Testis (tissue), 3 donors: ENCODE measurements around the gene FILIP1. TPM values are rescaled to one million over a fixed set of nuclear protein-coding genes. Genes with fewer than 3 reads are reported as not detected.

Experiments used
- DNase-seq: peaks from one replicate; pipeline ENCODE4 v3.0.0-alpha.2; 2019
- H3K27ac ChIP-seq, 2 donors: fragments of 200-600 bp; sonication (generic); one replicate each; pipeline ENCODE4 v1.5.1; 2019
- H3K27me3 ChIP-seq: fragments of 200-600 bp; sonication (generic); one replicate; pipeline ENCODE4 v1.5.1; 2019
- H3K36me3 ChIP-seq: fragments of 200-600 bp; sonication (generic); one replicate; pipeline ENCODE4 v1.5.1; 2017; ENCODE audit warnings: low read depth; ENCODE audit errors: missing control alignments
- H3K4me1 ChIP-seq: fragments of 200-600 bp; sonication (generic); one replicate; pipeline ENCODE4 v1.5.1; 2019
- H3K4me3 ChIP-seq, 2 donors: fragments of 200-600 bp; sonication (generic); one replicate each; pipeline ENCODE4 v1.5.1; 2017 to 2019
- H3K9me3 ChIP-seq: fragments of 200-600 bp; sonication (generic); one replicate; pipeline ENCODE4 v1.5.1; 2017
- POLR2A ChIP-seq: fragments of 450-650 bp; IDR thresholded peaks from one replicate; pipeline ENCODE4 v1.6.1; 2017; ENCODE audit warnings: antibody characterized with exemption, mild to moderate bottlenecking, moderate library complexity
- WGBS, 2 donors: methylation state at CpG; one replicate each; pipeline ENCODE4 v1.1.5; 2018; 5-methylcytosine and 5-hydroxymethylcytosine counted together
- intact Hi-C: fragments of 100-400 bp; cut with DNase I; formaldehyde crosslinking; loops from one replicate; pipeline ENCODE4 v1.15.1; 2023; ENCODE audit warnings: low total_unique reads
- polyA plus RNA-seq: library from polyadenylated mRNA; stranded (reverse); fragments of 350-450 nt; fragmentation: Illumina TruSeq; extraction: RNeasy Lipid Tissue Mini Kit (QIAGEN cat#74804); gene quantifications from one replicate; pipeline ENCODE4 v1.2.3, GENCODE V29; 2014; ENCODE audit warnings: low read depth, low replicate concordance; ENCODE audit not compliant: insufficient read depth
- total RNA-seq, 2 donors: library from RNA; depleted of rRNA; stranded (reverse); fragments of >200 nt; gene quantifications; one replicate each; pipeline ENCODE4 v1.2.3, GENCODE V29; 2016
- TF ChIP-seq, protein P1 (sequence below), 3 experiments: fragments of 450-650 bp in 2 of 3; fragments of 200-600 bp in 1 of 3; sonication (generic) in 1 of 3; IDR thresholded peaks; one replicate each; pipeline ENCODE4 v1.5.1; 2016 to 2019; ENCODE audit warnings: antibody characterized with exemption in 3 of 3, mild to moderate bottlenecking in 2 of 3, moderate library complexity in 1 of 3

Gene FILIP1
- total and polyA plus RNA-seq, 3 donors from 2014 or later, result 2.0 to 3.1 (median 2.7) TPM

DNA sequence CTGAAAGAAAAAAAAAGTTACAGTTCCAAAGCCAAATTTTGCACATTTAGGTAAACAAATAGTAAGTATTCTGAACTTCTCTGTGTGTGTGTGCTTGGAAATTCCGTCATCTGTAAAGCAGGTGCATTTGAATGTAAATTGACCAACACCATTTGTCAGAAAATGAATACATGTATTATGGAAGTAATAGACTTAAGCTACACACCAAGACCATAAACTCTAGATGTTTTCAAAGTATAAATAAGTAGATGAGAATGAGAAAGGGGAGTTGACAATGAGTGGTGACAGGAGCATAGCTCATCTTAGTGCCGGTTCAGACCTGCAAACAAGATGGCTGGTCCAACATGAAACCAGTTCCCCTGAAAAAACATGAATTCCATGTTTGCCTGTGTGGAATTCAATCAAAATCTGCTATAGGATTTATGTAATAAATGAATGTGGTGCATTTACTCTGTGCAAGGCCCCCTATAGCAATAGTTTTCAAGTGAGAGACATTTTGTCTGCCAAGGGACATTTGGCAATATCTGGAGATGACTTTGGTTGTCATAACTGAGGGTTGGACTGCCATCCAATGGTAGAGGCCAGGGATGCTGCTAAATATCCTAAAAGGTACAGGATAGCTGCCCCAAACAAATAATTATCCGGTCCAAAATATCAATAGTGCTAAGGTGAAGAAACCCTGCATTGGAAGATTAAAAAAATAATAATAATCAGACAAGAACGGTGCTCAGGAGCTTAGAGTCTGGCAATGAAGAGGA is 11.0 kb upstream of the FILIP1 start:
- WGBS, 2 donors, result 84 to 88% methylated on average over 4 of the region's 4 CpGs
- intact Hi-C loops, result no loop called here
- Histone ChIP-seq H3K4me1 (no peaks in the 10 kb centered on the region), H3K27me3 (no peaks in the 10 kb centered on the region), H3K36me3 (no peaks in the 10 kb centered on the region), H3K4me3 (no peak overlapping the region), H3K27ac (no peak overlapping the region), H3K9me3 (no peaks in the 10 kb centered on the region)
- TF ChIP-seq, protein P1, sequence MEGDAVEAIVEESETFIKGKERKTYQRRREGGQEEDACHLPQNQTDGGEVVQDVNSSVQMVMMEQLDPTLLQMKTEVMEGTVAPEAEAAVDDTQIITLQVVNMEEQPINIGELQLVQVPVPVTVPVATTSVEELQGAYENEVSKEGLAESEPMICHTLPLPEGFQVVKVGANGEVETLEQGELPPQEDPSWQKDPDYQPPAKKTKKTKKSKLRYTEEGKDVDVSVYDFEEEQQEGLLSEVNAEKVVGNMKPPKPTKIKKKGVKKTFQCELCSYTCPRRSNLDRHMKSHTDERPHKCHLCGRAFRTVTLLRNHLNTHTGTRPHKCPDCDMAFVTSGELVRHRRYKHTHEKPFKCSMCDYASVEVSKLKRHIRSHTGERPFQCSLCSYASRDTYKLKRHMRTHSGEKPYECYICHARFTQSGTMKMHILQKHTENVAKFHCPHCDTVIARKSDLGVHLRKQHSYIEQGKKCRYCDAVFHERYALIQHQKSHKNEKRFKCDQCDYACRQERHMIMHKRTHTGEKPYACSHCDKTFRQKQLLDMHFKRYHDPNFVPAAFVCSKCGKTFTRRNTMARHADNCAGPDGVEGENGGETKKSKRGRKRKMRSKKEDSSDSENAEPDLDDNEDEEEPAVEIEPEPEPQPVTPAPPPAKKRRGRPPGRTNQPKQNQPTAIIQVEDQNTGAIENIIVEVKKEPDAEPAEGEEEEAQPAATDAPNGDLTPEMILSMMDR (IDR thresholded peaks at IDR 0.05), result no peak
- no peak for TF ChIP-seq POLR2A
- peak; percentile 15 for DNase-seq

DNA sequence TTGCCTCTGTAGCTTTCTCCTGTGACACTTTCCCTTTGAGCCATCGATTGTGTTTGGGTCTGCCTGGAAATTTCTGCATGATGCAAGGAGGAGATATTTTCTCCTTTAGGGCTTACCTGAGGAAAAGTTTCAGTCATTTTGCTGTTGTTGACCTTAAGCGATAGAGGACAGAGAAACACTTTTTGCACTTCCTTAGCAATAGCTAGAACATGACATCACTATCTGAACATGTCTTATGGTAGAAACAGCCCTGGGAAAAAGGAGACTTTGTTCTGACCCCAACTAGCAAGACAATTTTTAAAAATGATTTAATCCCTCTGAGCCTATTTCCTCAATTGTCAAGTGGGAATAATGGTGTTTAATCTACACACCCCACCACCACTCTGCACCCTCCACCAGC is 9.7 kb upstream of the FILIP1 start:
- TF ChIP-seq POLR2A, result no peak
- TF ChIP-seq, protein P1 (IDR thresholded peaks at IDR 0.05), result no peak
- H3K27ac ChIP-seq, result no peak overlapping the region
- 89 to 90% methylated on average over 2 of the region's 2 CpGs for WGBS, 2 donors
- intact Hi-C loops, result no loop called here
- no peaks in the 10 kb centered on the region for H3K27me3 ChIP-seq
- H3K4me1 ChIP-seq, result no peaks in the 10 kb centered on the region
- DNase-seq, result no peak
- no peaks in the 10 kb centered on the region for H3K9me3 ChIP-seq
- no peak overlapping the region for H3K4me3 ChIP-seq
- no peaks in the 10 kb centered on the region for H3K36me3 ChIP-seq

DNA sequence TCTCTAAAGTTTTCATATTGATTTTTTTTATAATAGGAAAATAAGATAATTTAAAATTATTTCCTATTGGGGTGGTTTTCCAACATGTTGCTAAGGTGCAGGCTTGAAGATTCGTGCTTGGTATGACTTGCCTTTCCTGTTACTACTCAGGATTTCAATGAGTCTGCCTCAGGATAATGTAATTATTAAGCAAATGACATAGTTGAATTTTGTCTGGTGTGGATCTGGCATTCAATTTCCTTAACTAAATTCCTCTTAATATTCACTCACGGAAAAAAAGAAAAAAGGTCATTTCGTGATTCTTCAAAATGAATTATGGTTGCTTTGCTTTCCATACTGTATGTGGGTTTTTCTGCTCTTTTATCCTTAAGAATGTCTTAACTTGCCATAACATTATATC is 9.3 kb upstream of the FILIP1 start:
- H3K4me3 ChIP-seq, result no peak overlapping the region
- H3K27ac ChIP-seq, result no peak overlapping the region
- intact Hi-C loops, result no loop called here
- 89 to 94% methylated on average over 3 of the region's 3 CpGs for WGBS, 2 donors
- no peaks in the 10 kb centered on the region for H3K9me3 ChIP-seq
- no peaks in the 10 kb centered on the region for H3K4me1 ChIP-seq
- H3K36me3 ChIP-seq, result no peaks in the 10 kb centered on the region
- no peak for TF ChIP-seq POLR2A
- TF ChIP-seq, protein P1 (IDR thresholded peaks at IDR 0.05), result no peak
- H3K27me3 ChIP-seq, result no peaks in the 10 kb centered on the region
- DNase-seq, result no peak

DNA sequence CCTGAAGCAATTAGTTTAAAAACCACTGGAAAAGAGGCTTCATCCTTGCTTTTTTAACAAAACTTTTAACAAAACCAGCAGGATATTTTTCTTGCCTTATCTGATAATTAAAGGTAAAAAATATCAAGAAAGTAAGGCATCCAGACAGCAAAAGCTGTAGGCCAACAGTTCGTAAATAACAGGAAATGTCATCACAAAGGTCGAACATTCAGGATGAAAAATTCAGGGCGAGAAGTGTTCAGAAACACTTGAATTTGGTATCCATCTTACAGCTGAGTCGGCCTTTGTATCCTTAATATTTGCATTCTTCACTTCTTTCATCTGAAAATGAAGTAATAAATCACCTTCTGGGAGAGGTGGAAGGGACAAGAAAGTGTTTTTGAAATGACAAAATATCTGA is 8.2 kb upstream of the FILIP1 start:
- Histone ChIP-seq H3K27me3 (no peaks in the 10 kb centered on the region), H3K27ac (no peak overlapping the region), H3K36me3 (no peaks in the 10 kb centered on the region), H3K4me3 (no peak overlapping the region), H3K4me1 (no peaks in the 10 kb centered on the region), H3K9me3 (no peaks in the 10 kb centered on the region)
- DNase-seq, result no peak
- intact Hi-C loops, result no loop called here
- TF ChIP-seq, protein P1 (IDR thresholded peaks at IDR 0.05), result no peak
- no peak for TF ChIP-seq POLR2A
- WGBS, 2 donors, result 70 to 77% methylated on average over 4 of the region's 4 CpGs

DNA sequence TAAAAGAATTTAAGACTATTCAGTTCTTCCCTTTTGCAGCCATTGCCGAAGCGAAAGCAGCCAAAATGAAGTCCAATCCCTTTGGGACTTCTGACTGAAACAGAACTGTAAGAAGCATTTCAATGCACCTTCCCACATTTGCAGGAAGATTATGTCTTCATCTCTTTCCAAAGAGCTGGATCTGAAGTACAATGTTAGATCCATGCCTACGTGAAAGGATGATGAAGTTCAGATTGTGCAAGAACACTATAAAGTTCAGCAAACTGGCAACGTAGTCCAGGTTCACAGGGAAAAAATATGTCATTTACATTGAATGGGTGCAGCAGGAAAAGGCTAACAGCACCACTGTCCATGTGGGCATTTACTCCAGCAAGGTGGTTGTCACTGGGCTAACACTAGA is 6.0 kb upstream of the FILIP1 start:
- Histone ChIP-seq H3K27me3 (no peaks in the 10 kb centered on the region), H3K4me3 (no peak overlapping the region), H3K27ac (no peak overlapping the region), H3K9me3 (no peaks in the 10 kb centered on the region), H3K36me3 (no peaks in the 10 kb centered on the region), H3K4me1 (no peaks in the 10 kb centered on the region)
- DNase-seq, result no peak
- WGBS, 2 donors, result 84 to 88% methylated on average over 4 of the region's 4 CpGs
- intact Hi-C loops, result no loop called here
- TF ChIP-seq POLR2A, result no peak
- TF ChIP-seq, protein P1 (IDR thresholded peaks at IDR 0.05), result no peak
